ENCODE measurements around the gene CALD1. TPM values are rescaled to one million over a fixed set of nuclear protein-coding genes. Genes with fewer than 3 reads are reported as not detected.

The CALD1 gene, protein sequence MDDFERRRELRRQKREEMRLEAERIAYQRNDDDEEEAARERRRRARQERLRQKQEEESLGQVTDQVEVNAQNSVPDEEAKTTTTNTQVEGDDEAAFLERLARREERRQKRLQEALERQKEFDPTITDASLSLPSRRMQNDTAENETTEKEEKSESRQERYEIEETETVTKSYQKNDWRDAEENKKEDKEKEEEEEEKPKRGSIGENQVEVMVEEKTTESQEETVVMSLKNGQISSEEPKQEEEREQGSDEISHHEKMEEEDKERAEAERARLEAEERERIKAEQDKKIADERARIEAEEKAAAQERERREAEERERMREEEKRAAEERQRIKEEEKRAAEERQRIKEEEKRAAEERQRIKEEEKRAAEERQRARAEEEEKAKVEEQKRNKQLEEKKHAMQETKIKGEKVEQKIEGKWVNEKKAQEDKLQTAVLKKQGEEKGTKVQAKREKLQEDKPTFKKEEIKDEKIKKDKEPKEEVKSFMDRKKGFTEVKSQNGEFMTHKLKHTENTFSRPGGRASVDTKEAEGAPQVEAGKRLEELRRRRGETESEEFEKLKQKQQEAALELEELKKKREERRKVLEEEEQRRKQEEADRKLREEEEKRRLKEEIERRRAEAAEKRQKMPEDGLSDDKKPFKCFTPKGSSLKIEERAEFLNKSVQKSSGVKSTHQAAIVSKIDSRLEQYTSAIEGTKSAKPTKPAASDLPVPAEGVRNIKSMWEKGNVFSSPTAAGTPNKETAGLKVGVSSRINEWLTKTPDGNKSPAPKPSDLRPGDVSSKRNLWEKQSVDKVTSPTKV
- total RNA-seq (2022; extraction: Qiagen RNA extraction), result 112 to 231 TPM (median 174 TPM) in 5 replicates

DNA sequence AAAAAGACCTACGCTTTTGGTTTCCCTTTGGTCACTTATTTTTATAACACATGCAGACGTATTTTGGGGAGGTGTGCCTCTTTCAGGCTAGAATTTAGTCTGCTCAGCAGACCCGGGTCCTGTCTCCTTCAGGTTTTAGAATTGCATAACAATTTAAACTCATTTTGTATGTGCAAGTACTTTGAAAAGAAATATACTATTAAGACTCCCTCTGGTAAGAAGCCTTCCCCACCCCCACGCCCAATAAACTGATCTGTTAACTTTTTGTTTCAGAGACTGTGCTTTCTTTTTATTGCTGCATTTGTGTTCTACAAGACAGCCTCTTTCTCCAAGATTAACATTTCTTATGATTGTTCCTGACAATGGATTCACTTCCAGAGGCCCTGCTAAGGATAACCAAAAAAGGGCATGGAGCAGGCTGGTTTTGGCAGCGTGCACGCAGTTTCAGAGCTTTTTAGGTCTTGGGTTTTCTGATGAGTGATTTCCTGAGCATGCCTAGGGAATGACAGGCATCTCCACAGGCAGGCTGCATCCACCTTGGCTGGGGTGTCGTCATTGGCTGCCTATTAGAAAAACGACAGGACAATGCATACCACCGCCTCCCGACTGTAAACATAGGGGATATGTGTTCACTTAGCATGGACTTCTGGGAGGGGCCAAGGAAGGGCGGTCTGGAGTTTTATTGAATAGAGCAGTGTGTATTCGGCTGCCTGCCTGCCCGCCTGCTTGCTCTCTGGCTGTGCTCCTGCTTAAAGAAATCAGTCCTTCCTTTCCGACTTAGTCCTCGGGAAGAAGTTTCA is at the start of gene CALD1:
TSS of gene CALD1 (plus strand) at position 694 of the 800 bp plus-strand sequence. CDS start 88,100 bp downstream, outside the sequence.

DNA sequence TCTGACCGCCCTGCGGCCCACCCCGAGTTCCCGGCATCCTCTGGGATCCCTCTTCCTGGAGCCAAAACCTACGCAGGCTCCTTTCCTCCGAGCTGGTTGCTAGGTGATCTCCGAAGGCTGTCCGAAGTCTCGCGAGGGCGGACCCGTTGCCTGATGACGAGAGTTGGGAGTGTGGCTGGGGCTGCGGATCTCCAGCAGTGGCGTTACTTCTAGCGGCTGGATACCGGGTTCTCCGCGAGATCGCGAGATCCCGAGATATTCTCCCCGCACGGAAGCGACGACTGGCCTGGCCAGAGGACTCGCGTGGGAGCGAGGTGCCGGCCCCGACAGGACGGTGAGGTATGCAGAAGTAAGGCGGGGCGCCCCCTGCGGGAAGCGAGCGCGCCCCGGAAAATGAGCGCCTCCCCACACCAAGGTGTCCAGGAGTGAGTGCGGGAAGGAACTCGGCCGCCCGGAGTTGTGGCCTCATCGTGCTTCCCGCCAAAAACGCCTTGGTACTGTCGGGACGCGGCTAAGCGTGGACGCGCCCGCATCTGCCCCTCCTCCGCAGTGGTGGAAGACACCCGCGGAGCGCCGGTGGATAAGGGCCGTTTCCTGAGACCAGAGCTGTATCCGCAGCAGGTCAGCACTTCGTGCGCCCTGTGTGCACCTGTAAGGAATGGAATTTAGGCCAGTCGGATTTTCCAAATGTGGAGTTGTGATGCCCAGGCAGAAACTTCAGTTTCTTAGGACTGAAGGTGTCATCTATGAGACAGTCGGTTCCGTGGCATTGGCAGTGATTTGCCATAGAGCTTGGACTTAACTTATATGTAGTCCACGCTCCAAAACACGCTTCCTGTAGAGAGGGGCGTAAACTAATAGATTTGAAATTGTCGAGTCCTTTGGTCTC is 207.2 kb downstream of the CALD1 start, which contains the start of gene AGBL3:
TSS of gene AGBL3 (plus strand) at position 146 of the 889 bp plus-strand sequence. CDS start 1,426 bp downstream, outside the sequence.

Other genes with a start within 250 kb of the CALD1 start
- 18.2 to 39.9 TPM (median 33.7 TPM) in 5 replicates for gene AKR1B15, start 230.5 kb upstream of the CALD1 start, total RNA-seq (2022; extraction: Qiagen RNA extraction)
- 16.3 to 22.7 TPM (median 17.7 TPM) in 5 replicates for gene BPGM, start 132.8 kb upstream of the CALD1 start, total RNA-seq (2022; extraction: Qiagen RNA extraction)
- gene AGBL3, start 206.9 kb downstream of the CALD1 start, total RNA-seq (2022; extraction: Qiagen RNA extraction), result 0.92 to 1.6 TPM (median 1.4 TPM) in 5 replicates